ENCODE measurements around the gene ATG2B. TPM values are rescaled to one million over a fixed set of nuclear protein-coding genes. Genes with fewer than 3 reads are reported as not detected.

Gene ATG2B
- total RNA-seq, 1 experiment from 2014 or later, result 19.4 TPM

- intact Hi-C loops (cut with micrococcal nuclease; ENCODE audit: unreplicated experiment), result no loop called here
- Mint-ChIP-seq H3K4me1 (ENCODE audit: low read depth, unreplicated experiment) (peaks cover 9% of the 10 kb centered on the region), H3K4me3 (ENCODE audit: unreplicated experiment) (no peak overlapping the region), H3K27ac (ENCODE audit: unreplicated experiment) (no peak overlapping the region), H3K36me3 (ENCODE audit: insufficient read depth, unreplicated experiment) (no peaks in the 10 kb centered on the region), H3K27me3 (ENCODE audit: insufficient read depth, unreplicated experiment) (no peaks in the 10 kb centered on the region), H3K9me3 (ENCODE audit: unreplicated experiment) (no peaks in the 10 kb centered on the region)
- Histone ChIP-seq H3K36me3 (ENCODE audit: control insufficient read depth, insufficient read depth, low read length) (no peaks in the 10 kb centered on the region), H3K4me3 (ENCODE audit: low read depth, low read length) (no peak overlapping the region), H3K4me1 (0 out of 2 replicates have a peak, but pooled peaks cover 6% of the 10 kb centered on the region), H3K27me3 (replicated peaks; ENCODE audit: control insufficient read depth, insufficient read depth, low read length) (no peaks in the 10 kb centered on the region), H3K9me3 (no peaks in the 10 kb centered on the region; the same call in 1 of the 2 replicates)
- CTCF ChIA-PET, result interaction anchor here (0.7 to 1.0 kb wide), 2 partner anchors 160 to 162 kb away, joined by 3 to 4 read pairs; no protein-coding TSS in a partner anchor
- POLR2A ChIA-PET, result interaction anchor here (0.7 kb wide), 1 partner anchor 18 kb away, joined by 4 read pairs; no protein-coding TSS in a partner anchor
- TF ChIP-seq, protein P1, sequence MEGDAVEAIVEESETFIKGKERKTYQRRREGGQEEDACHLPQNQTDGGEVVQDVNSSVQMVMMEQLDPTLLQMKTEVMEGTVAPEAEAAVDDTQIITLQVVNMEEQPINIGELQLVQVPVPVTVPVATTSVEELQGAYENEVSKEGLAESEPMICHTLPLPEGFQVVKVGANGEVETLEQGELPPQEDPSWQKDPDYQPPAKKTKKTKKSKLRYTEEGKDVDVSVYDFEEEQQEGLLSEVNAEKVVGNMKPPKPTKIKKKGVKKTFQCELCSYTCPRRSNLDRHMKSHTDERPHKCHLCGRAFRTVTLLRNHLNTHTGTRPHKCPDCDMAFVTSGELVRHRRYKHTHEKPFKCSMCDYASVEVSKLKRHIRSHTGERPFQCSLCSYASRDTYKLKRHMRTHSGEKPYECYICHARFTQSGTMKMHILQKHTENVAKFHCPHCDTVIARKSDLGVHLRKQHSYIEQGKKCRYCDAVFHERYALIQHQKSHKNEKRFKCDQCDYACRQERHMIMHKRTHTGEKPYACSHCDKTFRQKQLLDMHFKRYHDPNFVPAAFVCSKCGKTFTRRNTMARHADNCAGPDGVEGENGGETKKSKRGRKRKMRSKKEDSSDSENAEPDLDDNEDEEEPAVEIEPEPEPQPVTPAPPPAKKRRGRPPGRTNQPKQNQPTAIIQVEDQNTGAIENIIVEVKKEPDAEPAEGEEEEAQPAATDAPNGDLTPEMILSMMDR (IDR thresholded peaks at IDR 0.05; ENCODE audit: insufficient read depth in 1 of 2, low read depth in 1 of 2, low read length in 1 of 2, severe bottlenecking in 1 of 2, unreplicated experiment in 1 of 2), result no peak
- no peak for DNase-seq
- no TSS peak for BruUV-seq (replicated peaks)
Observed at GRCh38 chr14:96260341-96260821, 102.8 kb downstream of the ATG2B start.

DNA sequence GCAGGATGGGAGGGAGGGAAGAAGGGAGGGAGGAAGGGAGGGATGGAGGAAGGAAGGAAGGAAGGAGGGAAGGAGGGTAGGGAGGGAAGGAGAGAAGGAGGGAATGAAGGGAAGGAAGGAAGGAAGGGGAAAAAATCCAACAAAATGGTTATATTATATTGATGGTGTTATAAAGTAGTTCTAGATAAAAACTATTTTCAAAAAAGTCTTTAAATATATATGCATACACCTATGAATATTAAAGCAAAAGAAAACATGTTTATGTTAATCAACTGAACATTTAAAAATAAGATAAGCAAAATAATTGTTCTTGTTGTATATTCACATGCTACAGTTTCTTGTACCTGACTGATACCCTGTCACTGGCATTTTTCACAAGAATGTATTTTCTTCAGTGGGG lies 105.2 kb downstream of the ATG2B start:
- Mint-ChIP-seq H3K36me3 (ENCODE audit: insufficient read depth, unreplicated experiment) (no peaks in the 10 kb centered on the region), H3K9me3 (ENCODE audit: unreplicated experiment) (no peaks in the 10 kb centered on the region), H3K4me3 (ENCODE audit: unreplicated experiment) (no peak overlapping the region), H3K27ac (ENCODE audit: unreplicated experiment) (no peak overlapping the region), H3K27me3 (ENCODE audit: insufficient read depth, unreplicated experiment) (no peaks in the 10 kb centered on the region), H3K4me1 (ENCODE audit: low read depth, unreplicated experiment) (peaks cover 17% of the 10 kb centered on the region)
- H3K9me3 ChIP-seq, result no peaks in the 10 kb centered on the region; the same call in 1 of the 2 replicates
- H3K4me1 ChIP-seq, result peaks cover 6% of the 10 kb centered on the region
- TF ChIP-seq, protein P1 (IDR thresholded peaks at IDR 0.05; ENCODE audit: insufficient read depth in 1 of 2, low read depth in 1 of 2, low read length in 1 of 2, severe bottlenecking in 1 of 2, unreplicated experiment in 1 of 2), result no peak
- ChIA-PET POLR2A (no interaction called here), CTCF (no interaction called here)
- intact Hi-C loops (cut with micrococcal nuclease; ENCODE audit: unreplicated experiment), result no loop called here
- no TSS peak for BruUV-seq (replicated peaks)
- DNase-seq, result no peak
- no peaks in the 10 kb centered on the region for H3K36me3 ChIP-seq (ENCODE audit: control insufficient read depth, insufficient read depth, low read length)
- H3K27me3 ChIP-seq (replicated peaks; ENCODE audit: control insufficient read depth, insufficient read depth, low read length), result no peaks in the 10 kb centered on the region
- no peak overlapping the region for H3K4me3 ChIP-seq (ENCODE audit: low read depth, low read length)

- ChIA-PET POLR2A (no interaction called here), CTCF (no interaction called here)
- H3K4me1 Mint-ChIP-seq (ENCODE audit: low read depth, unreplicated experiment), result peaks cover 25% of the 10 kb centered on the region
- H3K9me3 Mint-ChIP-seq (ENCODE audit: unreplicated experiment), result no peaks in the 10 kb centered on the region
- BruUV-seq (replicated peaks), result no TSS peak
- H3K4me3 ChIP-seq (ENCODE audit: low read depth, low read length), result no peak overlapping the region
- no peaks in the 10 kb centered on the region for H3K36me3 ChIP-seq (ENCODE audit: control insufficient read depth, insufficient read depth, low read length)
- no peaks in the 10 kb centered on the region for H3K36me3 Mint-ChIP-seq (ENCODE audit: insufficient read depth, unreplicated experiment)
- intact Hi-C loops (cut with micrococcal nuclease; ENCODE audit: unreplicated experiment), result no loop called here
- H3K27me3 ChIP-seq (replicated peaks; ENCODE audit: control insufficient read depth, insufficient read depth, low read length), result no peaks in the 10 kb centered on the region
- no peak overlapping the region for H3K4me3 Mint-ChIP-seq (ENCODE audit: unreplicated experiment)
- H3K27ac Mint-ChIP-seq (ENCODE audit: unreplicated experiment), result no peak overlapping the region
- DNase-seq, result no peak
- H3K4me1 ChIP-seq, result peaks cover 9% of the 10 kb centered on the region
- H3K27me3 Mint-ChIP-seq (ENCODE audit: insufficient read depth, unreplicated experiment), result no peaks in the 10 kb centered on the region
- no peaks in the 10 kb centered on the region; the same call in 1 of the 2 replicates for H3K9me3 ChIP-seq
- TF ChIP-seq, protein P1 (IDR thresholded peaks at IDR 0.05; ENCODE audit: insufficient read depth in 1 of 2, low read depth in 1 of 2, low read length in 1 of 2, severe bottlenecking in 1 of 2, unreplicated experiment in 1 of 2), result no peak
Observed at GRCh38 chr14:96257056-96257455, 106.1 kb downstream of the ATG2B start.

Measured in Caco-2 (cell line).